DND-41 (cell line): ENCODE data around the gene HAUS7.

Experiments used
- EZH2 ChIP-seq: IDR thresholded peaks from 3 replicates; pipeline ENCODE4 v1.6.1; 2012; ENCODE audit warnings: borderline replicate concordance, low read depth, mild to moderate bottlenecking, moderate library complexity, low read length, inconsistent platforms; ENCODE audit not compliant: severe bottlenecking
- TF ChIP-seq, protein P1 (sequence below): IDR thresholded peaks from 2 replicates; pipeline ENCODE4 v1.5.1; 2012; ENCODE audit warnings: borderline replicate concordance, low read length, moderate library complexity, mild to moderate bottlenecking; ENCODE audit not compliant: poor library complexity, severe bottlenecking; ENCODE audit errors: extremely low read depth

GRCh38 chrX:153406011-153406410 is 64.4 kb downstream of the HAUS7 start:
- TF ChIP-seq, protein P1, sequence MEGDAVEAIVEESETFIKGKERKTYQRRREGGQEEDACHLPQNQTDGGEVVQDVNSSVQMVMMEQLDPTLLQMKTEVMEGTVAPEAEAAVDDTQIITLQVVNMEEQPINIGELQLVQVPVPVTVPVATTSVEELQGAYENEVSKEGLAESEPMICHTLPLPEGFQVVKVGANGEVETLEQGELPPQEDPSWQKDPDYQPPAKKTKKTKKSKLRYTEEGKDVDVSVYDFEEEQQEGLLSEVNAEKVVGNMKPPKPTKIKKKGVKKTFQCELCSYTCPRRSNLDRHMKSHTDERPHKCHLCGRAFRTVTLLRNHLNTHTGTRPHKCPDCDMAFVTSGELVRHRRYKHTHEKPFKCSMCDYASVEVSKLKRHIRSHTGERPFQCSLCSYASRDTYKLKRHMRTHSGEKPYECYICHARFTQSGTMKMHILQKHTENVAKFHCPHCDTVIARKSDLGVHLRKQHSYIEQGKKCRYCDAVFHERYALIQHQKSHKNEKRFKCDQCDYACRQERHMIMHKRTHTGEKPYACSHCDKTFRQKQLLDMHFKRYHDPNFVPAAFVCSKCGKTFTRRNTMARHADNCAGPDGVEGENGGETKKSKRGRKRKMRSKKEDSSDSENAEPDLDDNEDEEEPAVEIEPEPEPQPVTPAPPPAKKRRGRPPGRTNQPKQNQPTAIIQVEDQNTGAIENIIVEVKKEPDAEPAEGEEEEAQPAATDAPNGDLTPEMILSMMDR: no peak
- no peak for TF ChIP-seq EZH2
